ENCODE measurements around the gene CARD8.
"Not testable (repeated sequence)": the region's sequence is repeated elsewhere in the genome, so short reads cannot be mapped to it uniquely, and the experiment has no call there.

The CARD8 gene

DNA sequence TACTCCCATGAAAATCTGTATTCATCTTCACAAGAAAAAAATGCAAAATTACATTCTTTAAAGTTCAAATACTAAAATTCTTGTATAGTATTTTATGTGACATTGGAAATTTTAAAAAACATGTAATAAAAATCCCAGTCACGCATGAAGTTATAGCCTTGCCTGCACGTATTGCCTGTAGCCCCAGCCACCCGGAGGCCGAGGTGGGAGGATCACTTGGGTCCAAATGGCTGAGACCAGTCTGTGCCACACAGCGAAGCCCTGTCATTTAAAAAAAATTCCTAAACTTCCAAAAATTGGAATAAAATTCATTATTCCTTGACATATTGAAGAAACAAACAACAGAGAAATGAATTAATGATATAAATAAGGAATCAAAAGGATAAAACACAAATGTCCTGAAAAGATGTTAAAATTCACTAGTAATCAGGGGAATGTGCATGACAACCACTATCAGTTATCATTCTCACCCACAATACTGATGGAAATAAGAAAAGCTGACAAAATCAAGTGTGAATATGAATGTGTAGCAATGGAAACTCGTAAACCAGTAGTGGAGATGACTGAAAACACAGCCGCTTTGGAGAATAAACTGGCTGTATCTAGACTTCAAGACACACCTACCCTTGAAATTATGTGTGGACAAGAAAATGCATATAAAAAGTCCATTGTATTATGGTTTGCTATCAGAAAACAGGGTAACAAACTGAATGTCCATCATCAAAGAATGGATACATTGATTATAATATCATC lies 7.5 kb downstream of the CARD8 start:
- TF ChIP-seq, protein P1, sequence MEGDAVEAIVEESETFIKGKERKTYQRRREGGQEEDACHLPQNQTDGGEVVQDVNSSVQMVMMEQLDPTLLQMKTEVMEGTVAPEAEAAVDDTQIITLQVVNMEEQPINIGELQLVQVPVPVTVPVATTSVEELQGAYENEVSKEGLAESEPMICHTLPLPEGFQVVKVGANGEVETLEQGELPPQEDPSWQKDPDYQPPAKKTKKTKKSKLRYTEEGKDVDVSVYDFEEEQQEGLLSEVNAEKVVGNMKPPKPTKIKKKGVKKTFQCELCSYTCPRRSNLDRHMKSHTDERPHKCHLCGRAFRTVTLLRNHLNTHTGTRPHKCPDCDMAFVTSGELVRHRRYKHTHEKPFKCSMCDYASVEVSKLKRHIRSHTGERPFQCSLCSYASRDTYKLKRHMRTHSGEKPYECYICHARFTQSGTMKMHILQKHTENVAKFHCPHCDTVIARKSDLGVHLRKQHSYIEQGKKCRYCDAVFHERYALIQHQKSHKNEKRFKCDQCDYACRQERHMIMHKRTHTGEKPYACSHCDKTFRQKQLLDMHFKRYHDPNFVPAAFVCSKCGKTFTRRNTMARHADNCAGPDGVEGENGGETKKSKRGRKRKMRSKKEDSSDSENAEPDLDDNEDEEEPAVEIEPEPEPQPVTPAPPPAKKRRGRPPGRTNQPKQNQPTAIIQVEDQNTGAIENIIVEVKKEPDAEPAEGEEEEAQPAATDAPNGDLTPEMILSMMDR (IDR thresholded peaks at IDR 0.05; ENCODE audit: insufficient read depth, low read depth, low read length, missing control alignments) = no peak
- H3K4me3 ChIP-seq (ENCODE audit: low read depth, low read length) = peak overlapping the region; percentile 65
- peak; percentile 26 for DNase-seq (ENCODE audit: low read depth)

DNA sequence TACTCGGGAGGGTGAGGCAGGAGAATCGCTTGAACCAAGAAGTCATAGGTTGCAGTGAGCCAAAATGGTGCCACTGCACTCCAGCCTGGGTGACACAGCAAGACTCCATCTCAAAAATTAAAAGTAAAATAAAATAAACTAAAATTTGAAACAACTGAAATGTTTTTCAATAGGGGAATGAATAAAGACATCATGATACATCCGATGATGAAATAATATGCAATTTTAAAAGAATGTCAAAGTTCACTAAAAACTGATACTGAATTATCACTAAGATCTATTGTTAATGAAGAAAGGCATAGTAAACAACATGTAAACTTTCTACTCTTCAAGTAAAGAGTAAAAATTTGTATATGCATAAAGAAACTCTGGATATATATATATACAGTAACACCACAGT lies 8.5 kb downstream of the CARD8 start:
- H3K4me3 ChIP-seq (ENCODE audit: low read depth, low read length) = no peak overlapping the region
- no peak for DNase-seq (ENCODE audit: low read depth)
- TF ChIP-seq, protein P1 (IDR thresholded peaks at IDR 0.05; ENCODE audit: insufficient read depth, low read depth, low read length, missing control alignments) = no peak

DNA sequence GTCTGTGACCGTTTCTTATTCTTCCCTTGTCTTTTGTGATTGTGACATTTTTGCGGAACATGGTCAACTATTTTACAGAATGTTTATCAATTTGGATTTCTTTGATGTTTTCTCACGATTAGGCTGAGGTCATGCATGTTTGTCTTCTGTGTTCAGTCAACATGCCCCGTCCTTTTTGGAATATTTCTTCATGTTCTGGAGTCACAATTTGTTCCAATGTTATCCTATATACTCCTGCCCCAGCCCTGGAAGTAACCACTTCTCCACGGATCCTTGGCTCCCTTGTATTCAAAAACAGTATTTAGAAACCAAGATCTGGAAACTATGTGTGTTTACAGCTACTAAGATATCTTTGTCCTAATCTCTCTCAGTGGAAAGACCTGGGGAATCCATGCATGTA lies 9.6 kb downstream of the CARD8 start:
- TF ChIP-seq, protein P1 (IDR thresholded peaks at IDR 0.05; ENCODE audit: insufficient read depth, low read depth, low read length, missing control alignments) = no peak
- no peak for DNase-seq (ENCODE audit: low read depth)
- no peak overlapping the region for H3K4me3 ChIP-seq (ENCODE audit: low read depth, low read length)

DNA sequence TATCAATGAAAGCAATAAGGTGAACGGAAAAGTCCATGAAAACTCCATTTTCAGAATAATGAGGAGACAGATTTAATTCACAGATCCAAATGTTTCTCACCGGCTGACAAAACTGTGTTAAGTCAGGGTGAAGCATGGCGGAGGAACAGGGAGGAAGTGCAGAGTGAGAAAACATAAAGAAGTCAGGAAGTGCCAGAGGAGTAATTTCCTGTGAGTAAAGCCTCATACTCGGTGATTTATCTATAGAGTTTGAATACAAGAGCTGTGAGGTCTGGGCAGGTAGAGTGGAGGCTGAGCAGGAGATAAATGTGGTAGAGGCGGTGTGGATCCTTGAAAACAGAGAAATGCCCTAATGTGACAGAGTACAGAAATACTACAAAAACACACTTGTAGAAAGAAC lies 11.4 kb downstream of the CARD8 start:
- DNase-seq (ENCODE audit: low read depth) = no peak
- TF ChIP-seq, protein P1 (IDR thresholded peaks at IDR 0.05; ENCODE audit: insufficient read depth, low read depth, low read length, missing control alignments) = no peak
- H3K4me3 ChIP-seq (ENCODE audit: low read depth, low read length) = no peak overlapping the region

DNA sequence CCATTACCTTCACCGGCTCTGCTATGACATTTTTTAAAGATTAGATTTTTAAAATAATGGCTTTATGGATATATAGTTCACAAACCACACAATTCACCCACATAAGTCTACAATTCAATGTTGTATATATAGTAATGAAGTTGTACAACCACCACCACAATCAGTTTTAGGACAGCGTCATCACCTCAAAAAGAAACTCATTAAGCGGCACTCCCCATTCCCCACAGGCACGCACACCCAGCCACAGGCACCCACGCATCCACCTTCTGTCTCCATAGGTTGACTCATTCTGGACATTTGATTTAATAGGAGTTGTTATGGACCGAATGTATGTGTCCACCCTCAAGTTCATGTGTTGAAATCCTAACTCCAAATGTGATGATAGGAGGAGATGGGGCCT lies 13.9 kb downstream of the CARD8 start:
- not testable (repeated sequence) for DNase-seq (ENCODE audit: low read depth); H3K4me3 ChIP-seq (ENCODE audit: low read depth, low read length)

DNA sequence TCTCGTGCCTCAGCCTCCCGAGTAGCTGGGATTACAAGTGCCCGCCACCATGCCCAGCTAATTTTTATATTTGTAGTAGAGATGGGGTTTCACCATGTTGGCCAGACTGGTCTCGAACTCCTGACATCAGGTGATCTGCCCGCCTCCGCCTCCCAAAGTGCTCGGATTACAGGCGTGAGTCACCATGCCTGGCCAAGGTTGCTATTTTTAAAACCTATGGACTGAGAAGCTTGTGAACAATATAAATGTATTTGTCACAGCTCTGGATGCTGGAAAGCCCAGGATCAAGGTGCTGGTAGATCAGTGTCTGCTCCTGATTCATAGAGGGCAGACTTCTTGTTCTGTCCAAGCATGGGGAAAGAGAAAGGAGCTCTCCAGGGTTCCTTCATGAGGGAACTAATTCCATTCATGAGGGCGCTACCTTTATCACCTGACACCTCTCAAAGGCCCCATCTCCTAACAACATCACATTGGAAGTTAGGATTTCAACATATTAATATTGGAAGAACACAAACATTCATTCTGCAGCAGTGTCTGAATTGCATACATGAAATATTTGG lies 16.1 kb downstream of the CARD8 start:
- no peak overlapping the region for H3K4me3 ChIP-seq (ENCODE audit: low read depth, low read length)
- TF ChIP-seq, protein P1 (IDR thresholded peaks at IDR 0.05; ENCODE audit: insufficient read depth, low read depth, low read length, missing control alignments) = no peak
- DNase-seq (ENCODE audit: low read depth) = no peak

DNA sequence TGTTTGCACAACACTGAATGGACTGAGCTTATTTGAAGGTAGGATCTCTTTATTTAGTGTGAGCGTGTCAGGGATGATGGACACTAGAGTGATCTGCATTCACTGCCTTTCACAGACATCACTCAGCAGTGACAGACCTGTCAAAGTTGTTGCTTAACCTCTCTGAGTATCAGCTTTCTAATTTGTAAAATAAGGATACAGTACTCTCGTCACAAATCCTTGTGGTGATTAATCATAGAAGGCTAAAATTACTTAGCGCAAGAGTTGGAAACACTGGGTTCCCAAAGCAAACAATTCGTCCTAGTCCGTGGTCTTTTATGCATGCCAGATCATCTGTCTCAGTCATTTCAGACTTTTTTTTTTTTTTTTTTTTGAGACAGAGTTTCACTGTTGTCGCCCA lies 16.6 kb downstream of the CARD8 start:
- DNase-seq (ENCODE audit: low read depth) = no peak
- TF ChIP-seq, protein P1 (IDR thresholded peaks at IDR 0.05; ENCODE audit: insufficient read depth, low read depth, low read length, missing control alignments) = no peak
- no peak overlapping the region for H3K4me3 ChIP-seq (ENCODE audit: low read depth, low read length)
